Measurements from ENCODE around the gene SPATA31D1.
"Not testable (repeated sequence)": the region's sequence is repeated elsewhere in the genome, so short reads cannot be mapped to it uniquely, and the experiment has no call there.

The SPATA31D1 gene

DNA sequence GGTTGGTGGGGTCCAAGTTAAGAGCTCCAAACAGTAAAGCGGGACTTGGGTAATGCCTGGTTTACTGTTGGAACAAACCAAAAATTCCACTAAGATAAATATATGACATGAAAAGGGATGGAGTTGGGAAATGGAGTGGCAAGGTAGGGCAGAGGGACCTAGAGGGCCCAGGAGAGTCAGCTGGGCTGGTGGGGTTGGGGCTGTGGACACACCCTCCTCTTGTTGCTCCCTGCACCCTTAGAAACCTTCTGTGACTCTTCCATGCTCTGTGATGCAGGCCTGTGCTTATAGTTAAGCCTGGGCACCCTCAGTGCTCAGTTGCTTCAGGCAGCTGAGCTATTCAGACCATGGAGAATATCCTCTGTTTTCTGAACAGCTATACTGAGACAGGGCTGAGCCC is at the start of gene SPATA31D1:
Gene SPATA31D1 (plus strand): TSS at position 301 of the 400 bp plus-strand sequence. CDS start 47 bp downstream, at position 348.
- not testable (repeated sequence) for DNase-seq (ENCODE audit: low spot score)

DNA sequence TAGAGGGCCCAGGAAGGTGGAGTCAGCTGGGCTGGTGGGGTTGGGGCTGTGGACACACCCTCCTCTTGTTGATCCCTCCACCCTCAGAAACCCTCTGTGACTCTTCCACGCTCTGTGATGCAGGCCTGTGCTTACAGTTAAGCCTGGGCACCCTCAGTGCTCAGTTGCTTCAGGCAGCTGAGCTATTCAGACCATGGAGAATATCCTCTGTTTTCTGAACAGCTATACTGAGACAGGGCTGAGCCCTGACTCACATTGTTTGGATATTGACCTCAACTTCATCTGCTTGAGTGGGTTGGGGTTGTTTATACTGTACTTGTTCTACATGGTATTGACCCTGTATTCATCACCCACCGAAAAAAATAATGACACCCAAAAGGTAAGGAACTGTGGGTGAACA is 45.2 kb upstream of the SPATA31D1 start, which contains the start of gene SPATA31D3:
Gene SPATA31D3 (plus strand): TSS at position 108 of the 400 bp plus-strand sequence. CDS start 86 bp downstream, at position 194.
- not testable (repeated sequence) for DNase-seq (ENCODE audit: low spot score)

DNA sequence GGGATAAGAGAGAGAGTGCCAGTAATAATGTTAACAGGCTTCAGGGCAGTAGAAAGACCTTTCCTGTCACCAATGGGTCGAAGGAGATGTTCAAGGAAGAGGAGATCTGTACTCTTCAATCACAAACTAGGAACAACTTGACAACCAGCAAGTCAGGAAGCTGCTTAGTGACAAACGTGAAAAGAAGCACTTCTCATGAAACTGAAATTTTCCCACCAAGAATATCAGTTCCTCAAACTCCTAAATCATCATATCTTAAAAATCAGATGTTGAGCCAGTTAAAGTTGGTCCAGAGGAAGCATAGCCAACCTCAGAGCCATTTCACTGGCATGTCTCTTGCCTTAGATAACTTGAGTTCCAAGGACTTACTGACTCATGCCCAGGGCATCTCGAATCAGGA is 39.9 kb upstream of the SPATA31D1 start:
- DNase-seq (ENCODE audit: low spot score) = not testable (repeated sequence)

DNA sequence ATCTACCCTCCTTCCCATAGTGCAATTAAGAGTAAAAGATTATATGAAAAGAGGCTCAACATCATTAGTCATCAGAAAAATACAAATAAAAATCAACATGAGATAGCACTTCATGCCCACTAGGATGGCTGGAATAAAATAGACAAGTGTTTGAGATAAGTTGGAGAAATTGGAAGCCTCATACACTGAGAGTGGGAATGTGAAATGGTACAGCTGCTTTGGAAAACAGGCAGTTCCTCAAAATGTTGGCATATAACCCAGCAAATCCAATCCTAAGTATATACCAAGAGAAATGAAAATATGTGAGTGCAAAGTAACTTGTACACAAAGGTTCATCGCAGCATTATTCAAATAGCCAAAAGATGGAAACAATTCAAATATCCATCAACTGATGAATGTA is 35.5 kb upstream of the SPATA31D1 start:
- DNase-seq (ENCODE audit: low spot score) = no peak

DNA sequence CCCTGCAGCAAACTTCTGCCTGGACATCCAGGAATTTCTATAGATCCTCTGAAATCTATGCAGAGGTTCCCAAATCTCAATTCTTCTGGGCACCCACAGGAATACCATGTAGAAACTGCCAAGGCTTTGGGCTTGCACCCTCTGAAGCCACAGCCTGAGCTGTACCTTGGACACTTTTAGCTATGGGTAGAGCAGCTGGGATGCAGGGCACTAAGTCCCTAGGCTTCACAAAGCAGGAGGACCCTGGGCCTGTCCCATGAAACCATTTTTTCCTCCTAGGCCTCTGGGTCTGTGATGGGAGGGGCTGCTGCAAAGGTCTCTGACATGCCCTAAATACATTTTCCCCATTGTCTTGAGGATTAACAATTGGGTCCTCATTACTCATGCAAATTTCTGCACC is 32.9 kb upstream of the SPATA31D1 start:
- no peak for DNase-seq (ENCODE audit: low spot score)

DNA sequence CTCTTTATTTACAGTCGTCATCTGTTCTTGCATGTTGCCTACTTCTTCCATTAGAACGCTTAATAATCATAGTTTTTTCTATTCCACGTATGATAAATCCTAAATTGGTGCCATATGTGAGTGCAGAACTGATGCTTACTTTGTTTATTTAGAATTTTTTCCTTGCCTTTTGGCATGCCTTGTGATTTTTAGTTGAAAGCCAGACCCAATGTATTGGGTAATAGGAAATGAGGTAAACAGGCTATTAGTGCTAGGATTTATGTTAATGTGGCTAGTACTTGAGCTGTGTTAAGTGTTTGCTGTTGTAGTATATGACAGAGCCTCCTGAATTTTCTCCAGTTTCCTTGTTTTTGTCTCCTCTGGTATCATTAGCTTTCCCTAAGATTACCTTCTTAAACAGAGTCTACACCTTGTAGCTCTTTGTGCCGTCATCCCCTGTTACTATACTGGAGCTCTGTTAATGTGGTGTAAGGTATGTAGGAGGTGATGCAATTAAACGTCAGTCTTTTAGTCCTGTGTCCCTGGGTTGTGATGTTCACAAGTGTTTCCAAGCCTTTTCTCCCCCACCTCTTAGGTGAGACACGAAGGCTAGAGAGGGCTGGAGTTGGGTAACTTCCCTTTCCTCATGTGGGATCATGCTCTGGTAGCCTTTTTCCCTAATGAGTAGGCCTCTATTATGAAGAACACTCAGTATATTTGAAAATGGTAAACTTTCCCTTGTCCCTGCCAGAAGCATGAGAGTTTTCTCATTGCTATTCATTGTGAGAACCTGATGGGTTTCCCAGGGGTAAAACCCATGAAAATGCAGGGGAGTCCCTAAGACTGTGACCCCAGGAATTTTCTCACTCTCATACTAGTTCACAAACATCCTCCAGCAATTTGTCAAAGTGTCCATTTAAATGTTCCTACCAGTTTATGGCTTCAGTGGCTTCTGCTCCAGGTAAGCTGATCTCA is 24.1 kb upstream of the SPATA31D1 start:
- DNase-seq (ENCODE audit: low spot score) = no peak

DNA sequence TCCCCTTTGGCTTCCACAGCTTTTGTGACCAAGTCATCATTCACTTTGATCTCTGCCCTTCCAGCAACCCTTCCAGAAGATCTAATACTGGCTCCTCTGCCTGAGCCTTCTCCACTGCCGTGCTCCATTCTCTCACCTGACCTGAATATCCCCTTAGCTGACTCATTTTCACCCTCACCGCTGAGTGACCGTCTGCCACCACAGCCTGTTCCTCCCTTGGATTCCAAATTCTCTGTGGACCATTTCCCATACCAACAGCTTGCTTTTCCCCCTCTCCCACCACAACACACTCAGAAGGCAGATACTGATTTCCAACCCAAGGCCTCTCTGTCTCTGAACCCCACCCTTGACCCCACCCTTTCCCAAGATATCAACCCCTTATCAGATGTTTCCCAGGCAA is 20.5 kb upstream of the SPATA31D1 start:
- no peak for DNase-seq (ENCODE audit: low spot score)

DNA sequence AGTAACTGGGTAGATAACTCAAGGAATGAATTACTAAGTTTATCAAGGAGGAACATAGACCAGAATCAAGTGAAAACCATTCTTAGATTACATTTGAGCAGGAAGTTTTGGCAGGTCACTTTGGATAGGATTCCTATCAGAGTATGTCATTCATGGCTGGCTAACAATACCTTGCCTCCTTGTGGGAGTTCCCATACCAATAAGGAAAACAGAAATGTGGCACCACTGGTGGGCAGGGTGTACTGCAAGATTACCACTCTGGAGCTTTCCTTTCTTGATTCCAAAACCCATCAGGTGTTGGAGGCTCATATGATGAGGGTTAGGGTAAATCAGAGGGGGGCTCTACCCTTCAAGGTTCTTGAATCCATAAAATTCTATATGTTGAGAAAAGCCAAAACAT is 18.6 kb upstream of the SPATA31D1 start:
- no peak for DNase-seq (ENCODE audit: low spot score)

DNA sequence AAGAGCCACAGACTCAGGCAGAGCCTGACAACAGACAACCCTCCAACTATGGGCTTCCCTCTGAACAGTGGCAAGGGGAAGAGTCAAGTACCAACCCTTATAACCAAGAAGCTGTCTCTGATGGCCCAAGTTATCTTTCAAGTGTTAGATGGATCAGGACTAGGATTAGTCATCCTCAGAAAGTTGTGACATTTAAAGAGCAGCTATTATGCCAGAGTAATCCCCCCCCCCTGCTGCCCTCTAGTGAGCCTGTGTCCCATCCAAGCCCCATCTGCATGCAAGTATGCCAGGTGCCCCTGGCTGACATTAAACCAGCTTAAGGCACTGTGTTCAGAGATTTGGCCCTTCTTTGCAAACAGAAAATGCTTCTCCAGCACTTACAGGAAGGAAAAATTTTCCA is 16.8 kb upstream of the SPATA31D1 start:
- DNase-seq (ENCODE audit: low spot score) = no peak

DNA sequence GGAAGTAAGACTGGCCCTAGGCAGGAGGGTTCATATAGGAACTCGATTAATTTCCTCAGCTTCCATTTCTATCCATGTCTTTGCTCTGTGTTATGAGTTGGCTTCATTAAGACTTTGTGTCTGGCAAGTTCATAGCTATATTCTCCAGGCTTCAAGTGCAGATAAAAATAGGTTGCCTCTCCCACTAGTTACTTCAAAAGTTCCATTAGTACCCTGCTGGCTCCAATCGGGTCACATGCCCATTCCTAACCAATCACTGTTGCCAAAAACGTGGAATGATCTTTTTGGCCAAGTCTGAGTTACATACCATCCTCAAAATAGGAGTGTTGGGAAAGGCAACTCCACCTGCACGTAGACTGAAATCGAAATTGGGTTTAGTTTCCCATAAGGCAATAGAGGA is 13.8 kb upstream of the SPATA31D1 start:
- DNase-seq (ENCODE audit: low spot score) = no peak

DNA sequence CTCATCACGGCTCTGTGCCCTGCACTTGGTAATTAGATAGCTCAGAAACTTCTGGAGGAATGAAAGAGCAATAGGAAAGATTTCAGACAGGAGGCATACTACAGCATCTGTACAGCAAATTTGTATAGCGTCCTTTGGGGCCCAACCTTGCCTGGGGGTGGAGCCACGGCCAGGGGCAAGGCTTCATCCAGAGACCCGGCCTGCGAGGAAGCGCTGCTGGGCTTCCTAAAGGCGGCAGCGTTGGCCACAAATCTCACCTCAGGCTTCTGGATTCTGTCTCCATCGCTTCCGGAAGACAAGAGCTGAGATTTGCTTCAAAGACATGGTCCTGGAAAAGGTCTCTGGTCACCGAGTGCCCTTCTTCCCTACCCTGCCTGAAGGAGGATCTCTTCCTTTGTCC is 12.2 kb upstream of the SPATA31D1 start:
- no peak for DNase-seq (ENCODE audit: low spot score)

DNA sequence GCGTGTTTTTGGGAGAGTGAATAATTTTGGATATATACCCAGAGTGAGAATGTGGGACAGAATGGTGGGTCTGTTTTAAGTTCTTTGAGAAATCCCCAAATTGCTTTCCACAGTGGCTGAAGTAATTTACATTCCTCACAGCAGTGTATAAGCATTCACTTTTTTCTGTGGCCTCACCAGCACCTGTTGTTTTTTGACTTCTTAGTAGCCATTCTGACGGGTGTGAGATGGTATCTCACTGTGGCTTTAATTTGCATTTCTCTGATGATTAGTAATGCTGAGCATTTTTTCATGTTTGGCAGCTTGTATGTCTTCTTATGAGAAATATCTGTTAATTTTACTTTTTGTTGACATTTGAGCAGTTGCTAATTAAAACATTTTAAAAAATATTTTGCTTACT is 9.4 kb upstream of the SPATA31D1 start:
- no peak for DNase-seq (ENCODE audit: low spot score)

DNA sequence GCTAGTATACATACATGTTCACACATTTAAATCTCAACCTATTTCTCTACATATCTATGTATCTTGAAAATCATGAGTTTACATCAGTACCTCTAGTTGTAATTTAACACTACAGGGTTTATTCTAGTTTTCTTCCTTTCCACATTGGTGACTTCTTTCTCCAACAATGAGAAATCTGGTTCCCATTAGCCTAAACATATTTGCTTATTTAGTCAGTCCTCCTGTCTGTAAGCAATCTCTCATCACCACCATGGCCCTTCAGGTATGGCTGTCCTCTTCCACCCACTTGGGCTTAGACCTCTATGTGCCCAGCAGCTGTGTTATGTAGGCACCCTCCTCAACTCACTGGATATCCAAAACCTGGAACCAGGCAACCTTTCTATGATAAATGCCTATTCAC is 8.0 kb upstream of the SPATA31D1 start:
- DNase-seq (ENCODE audit: low spot score) = no peak

DNA sequence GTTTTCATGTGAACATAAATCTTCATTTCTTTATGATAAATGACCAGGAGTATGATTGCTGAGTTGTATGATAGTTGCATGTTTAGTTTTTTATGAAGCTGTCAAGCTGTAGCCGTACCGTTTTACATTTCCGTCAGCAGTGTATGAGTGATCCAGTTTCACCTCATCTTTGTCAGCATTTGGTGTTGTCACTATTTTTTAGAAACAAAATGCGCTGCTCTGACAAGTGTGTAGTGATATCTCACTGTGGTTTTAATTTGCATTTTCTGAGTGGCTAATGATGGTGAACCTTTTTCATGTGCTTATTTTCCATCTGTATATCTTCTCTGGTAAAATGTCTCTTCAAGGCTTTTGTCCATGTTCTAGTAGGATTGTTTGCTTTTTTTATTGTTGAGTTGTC is 6.7 kb upstream of the SPATA31D1 start:
- no peak for DNase-seq (ENCODE audit: low spot score)

DNA sequence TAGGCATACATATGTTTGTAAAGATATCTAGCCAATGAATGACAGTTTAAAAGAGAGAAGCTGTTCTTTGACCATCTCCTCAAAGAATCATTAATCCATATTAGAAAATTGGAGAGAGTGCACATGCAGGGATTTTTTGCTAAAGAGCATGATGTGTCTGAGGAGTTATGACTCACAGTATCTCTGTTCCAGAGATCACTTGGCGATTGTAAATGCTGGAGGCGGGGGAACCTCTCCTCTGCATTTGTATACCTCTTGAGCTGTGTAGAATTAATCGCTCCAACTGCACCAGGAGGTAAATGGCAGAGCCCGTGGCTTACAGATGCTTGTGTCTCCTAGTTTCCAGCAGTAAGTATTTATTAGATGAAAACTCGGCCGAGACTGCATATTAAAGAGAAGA is 3.6 kb upstream of the SPATA31D1 start:
- DNase-seq (ENCODE audit: low spot score) = no peak

DNA sequence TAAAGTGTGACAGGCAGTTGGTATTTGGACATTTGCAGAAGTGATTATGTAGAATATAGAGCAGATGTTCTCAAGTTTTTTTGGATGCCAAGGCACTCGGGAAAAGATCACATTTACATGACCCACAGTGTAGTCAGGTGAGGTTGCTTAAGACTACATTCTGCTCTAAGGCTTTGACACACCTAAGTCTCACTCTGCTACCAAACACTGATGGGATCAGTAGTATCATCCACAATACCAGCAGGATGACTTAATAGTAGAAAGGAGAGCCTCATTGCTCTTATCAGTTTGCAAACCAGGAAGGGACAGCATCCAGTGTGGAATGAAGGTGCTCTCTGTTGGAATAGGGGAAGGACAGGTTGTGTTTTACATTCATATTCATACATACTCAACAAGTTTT is 2.5 kb upstream of the SPATA31D1 start:
- no peak for DNase-seq (ENCODE audit: low spot score)

DNA sequence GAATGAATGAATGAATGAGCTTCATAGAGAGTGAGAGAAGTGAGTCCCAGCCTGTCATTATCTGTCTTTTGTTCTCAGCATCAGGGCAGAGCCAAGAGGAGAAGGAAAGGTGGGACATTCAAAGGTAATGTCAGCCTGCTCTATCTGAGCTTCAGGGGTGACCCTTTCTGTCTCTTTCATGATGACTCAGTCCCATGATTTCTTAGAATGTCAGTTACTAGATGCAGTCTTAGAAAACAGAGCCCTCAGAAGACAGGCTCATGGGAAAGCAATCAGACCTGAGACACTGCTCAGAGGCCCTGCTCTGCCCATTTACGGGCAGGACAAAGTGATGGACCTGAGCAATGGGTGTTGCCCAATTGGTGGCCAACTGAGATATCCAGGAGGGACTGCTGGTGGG is 1.1 kb downstream of the SPATA31D1 start:
- DNase-seq (ENCODE audit: low spot score) = no peak

DNA sequence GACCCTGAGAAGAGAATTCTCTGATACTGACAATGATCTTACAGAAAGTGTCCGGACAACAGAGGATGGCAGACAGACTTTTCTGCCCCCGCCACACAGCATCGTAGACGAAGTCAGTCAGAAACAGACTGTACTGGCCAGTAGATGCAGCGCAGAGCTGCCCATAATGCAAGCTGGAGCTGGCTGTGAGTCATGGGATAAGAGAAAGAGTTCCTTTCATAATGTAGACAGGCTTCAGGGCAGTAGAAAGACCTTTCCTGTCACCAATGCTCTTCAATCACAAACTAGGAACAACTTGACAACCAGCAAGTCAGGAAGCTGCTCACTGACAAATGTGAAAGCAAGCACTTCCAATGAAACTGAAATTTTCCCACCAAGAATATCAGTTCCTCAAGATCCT is 5.1 kb downstream of the SPATA31D1 start:
- DNase-seq (ENCODE audit: low spot score) = no peak

DNA sequence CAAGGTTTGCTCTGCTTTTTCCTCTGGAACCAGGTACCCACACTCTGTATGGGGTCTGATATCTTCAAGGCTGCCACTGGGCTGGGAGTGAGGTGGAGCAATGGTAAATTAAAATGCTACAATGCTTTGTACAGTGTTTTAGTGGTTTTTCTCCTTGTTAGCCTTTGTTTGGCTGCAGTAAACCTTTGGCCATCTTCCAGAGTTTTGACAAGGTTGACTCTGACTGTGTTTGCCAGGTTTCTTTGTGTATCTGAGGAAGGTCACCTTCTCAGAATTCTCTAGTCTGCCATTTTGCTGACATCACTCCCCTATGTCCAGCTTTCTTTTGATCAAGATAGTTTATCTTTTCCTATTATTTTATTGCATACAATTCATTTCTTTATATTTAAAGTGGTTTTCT is 11.2 kb downstream of the SPATA31D1 start:
- DNase-seq (ENCODE audit: low spot score) = no peak

DNA sequence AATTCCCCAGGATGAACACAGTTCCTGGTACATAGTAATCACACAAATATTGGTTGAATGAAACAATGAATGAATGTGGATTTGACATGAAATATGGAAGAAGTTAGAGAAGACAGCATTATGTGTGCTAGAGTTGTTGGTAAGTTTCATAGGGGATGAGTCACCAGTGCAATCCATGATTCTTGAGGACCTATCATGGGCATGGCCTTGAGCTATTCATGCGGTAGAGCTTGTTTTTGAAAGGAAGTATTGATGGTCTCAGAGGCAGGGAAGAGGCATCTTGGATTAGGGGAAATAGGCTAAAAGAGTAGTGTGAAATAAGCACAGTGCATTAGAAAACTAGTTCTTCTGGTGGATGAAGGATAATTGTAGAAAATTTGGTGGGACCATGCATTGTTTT is 22.1 kb downstream of the SPATA31D1 start:
- no peak for DNase-seq (ENCODE audit: low spot score)

DNA sequence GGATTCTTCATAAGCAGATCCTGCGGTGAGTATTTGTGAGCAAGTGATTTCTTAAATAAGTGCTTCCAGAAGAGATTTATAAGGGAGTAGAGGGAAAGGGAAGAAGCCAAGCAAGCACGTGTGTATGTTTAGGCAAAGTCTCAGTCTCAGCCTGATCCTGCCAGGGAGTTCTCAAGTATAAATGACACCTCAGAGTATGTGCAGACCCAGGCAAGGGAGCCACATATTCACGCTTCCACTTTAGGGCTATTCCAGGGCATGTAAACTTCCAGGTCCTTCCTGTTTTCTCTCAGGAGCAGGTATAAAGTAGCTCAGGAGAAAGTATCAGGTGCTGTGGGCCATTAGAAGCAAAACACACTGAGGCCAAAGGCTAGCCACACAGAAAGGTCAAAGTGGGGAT is 22.6 kb downstream of the SPATA31D1 start:
- no peak for DNase-seq (ENCODE audit: low spot score)

DNA sequence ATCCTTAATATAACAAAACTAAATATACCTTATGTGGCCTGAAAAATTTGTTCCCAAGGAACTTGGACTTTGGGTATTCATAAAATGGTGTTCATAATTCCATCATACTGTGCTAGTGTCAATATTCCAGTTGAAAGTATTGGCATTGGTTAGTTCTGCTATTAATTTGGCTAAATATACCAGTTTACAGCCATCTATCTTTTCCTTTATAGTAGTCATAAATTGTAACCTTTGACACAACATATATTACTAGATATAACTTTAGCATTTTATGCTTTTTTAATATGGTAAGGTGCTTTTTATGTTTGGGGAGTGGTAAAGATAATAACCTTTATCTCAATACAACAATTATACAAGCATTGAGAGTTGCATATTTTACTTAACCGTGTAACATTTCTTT is 23.7 kb downstream of the SPATA31D1 start:
- no peak for DNase-seq (ENCODE audit: low spot score)

DNA sequence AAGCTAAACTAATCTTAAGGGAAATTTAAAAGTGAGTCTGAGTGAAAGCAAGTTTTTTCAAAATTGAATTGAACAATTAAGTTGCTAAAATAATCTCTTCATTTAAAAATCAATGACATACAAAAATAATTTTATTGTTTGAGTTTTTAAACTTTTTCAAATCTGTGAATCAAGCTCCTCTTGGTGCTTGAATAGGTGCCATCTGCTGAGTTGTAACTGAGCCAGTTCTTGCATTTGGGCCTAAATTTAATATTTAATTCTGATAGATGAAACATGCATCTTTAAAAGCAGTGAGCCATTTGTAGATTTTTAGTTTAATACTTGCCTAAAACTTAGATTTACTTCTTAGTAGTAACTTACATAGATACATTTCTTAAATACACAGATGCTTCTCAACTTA is 31.8 kb downstream of the SPATA31D1 start:
- DNase-seq (ENCODE audit: low spot score) = no peak

DNA sequence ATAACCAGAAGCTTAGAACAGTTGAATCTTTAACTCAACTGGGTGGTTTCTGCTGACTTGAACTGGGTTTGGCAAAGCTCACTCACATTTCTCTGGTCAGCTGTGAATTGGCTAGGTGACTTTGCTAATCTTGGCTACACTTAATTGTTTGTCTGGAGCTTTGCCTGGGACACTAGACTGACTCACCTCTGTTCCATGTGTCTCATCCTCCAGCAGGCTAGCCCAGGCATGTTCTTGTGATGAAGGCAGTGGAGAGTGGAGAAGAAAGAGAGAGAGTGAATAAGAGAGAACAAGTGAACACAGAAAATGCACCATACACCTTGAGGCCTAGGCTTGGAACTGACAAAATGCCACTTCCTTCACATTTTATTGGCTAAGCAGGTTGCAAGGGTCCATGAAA is 32.6 kb downstream of the SPATA31D1 start:
- no peak for DNase-seq (ENCODE audit: low spot score)
